Esophagus squamous epithelium (tissue), 4 donors: ENCODE data around the gene SLC28A2.

Experiments used
- CTCF ChIP-seq, 6 experiments: fragments of 450-650 bp in 4 of 6; fragments of 200-600 bp in 2 of 6; sonication (generic) in 2 of 6; IDR thresholded peaks; one replicate each; pipeline ENCODE4 v1.5.1; 2016 to 2019; ENCODE audit warnings: antibody characterized with exemption in 6 of 6, mild to moderate bottlenecking in 4 of 6, moderate library complexity in 4 of 6
- POLR2A ChIP-seq, 4 donors: fragments of 450-650 bp; IDR thresholded peaks; one replicate each; pipeline ENCODE4 v1.6.1; 2017; ENCODE audit warnings: antibody characterized with exemption in 4 of 4, mild to moderate bottlenecking in 4 of 4, moderate library complexity in 3 of 4

- TF ChIP-seq CTCF (IDR thresholded peaks at IDR 0.05), result no peak
- no peak for TF ChIP-seq POLR2A (IDR thresholded peaks at IDR 0.05)
These were observed 30.1 kb upstream of the SLC28A2 start for GRCh38 chr15:45221967-45222366.
